Neural cell (in vitro differentiated cells): ENCODE measurements around the gene PHF5A. TPM values are rescaled to one million over a fixed set of nuclear protein-coding genes. Genes with fewer than 3 reads are reported as not detected.
A peak's percentile ranks its signal among the peaks of the same experiment; 100 is the strongest.

Source experiments
- H2AFZ ChIP-seq: fragments of 200-600, 300-800 bp; sonication (generic), shearing (Covaris generic); 2 replicates; pipeline ENCODE4 v1.6.0; 2014; ENCODE audit warnings: low read depth, mild to moderate bottlenecking, antibody characterized with exemption, low read length, moderate library complexity
- H3F3A ChIP-seq: fragments of 200-600 bp; shearing (Covaris generic); 2 replicates; pipeline ENCODE4 v1.6.1; 2016; ENCODE audit warnings: mild to moderate bottlenecking, moderate library complexity, mixed read lengths, antibody characterized with exemption, low read length; ENCODE audit not compliant: insufficient read depth, poor library complexity, severe bottlenecking
- H3K27ac ChIP-seq: fragments of 200-600, 300-800 bp; sonication (generic), shearing (Covaris generic); 2 replicates; pipeline ENCODE4 v1.5.1; 2014; ENCODE audit warnings: mild to moderate bottlenecking, low read length, moderate library complexity
- H3K27me3 ChIP-seq: fragments of 300-800, 200-600 bp; sonication (generic), shearing (Covaris generic); 2 replicates; pipeline ENCODE4 v1.6.0; 2014; ENCODE audit warnings: mild to moderate bottlenecking, low read depth, low read length, moderate library complexity; ENCODE audit not compliant: insufficient read depth
- H3K36me3 ChIP-seq: fragments of 300-800, 200-600 bp; sonication (generic), shearing (Covaris generic); 2 replicates; pipeline ENCODE4 v1.5.1; 2014; ENCODE audit warnings: mild to moderate bottlenecking, antibody characterized with exemption, low read length, moderate library complexity; ENCODE audit not compliant: insufficient read depth
- H3K4me2 ChIP-seq: fragments of 300-800, 200-600 bp; sonication (generic), shearing (Covaris generic); 2 replicates; pipeline ENCODE4 v1.6.0; 2014; ENCODE audit warnings: mild to moderate bottlenecking, low read length
- H3K4me3 ChIP-seq: fragments of 300-800, 200-600 bp; sonication (generic), shearing (Covaris generic); 2 replicates; pipeline ENCODE4 v1.5.1; 2014; ENCODE audit warnings: mild to moderate bottlenecking, low read length, moderate library complexity
- H3K79me2 ChIP-seq: fragments of 200-600 bp; shearing (Covaris generic); replicated peaks from 2 replicates; pipeline ENCODE4 v1.6.0; 2014; ENCODE audit warnings: mild to moderate bottlenecking, low read length, moderate library complexity; ENCODE audit not compliant: insufficient read depth
- H3K9ac ChIP-seq: fragments of 300-800, 200-600 bp; sonication (generic), shearing (Covaris generic); 2 replicates; pipeline ENCODE4 v1.6.1; 2016; ENCODE audit warnings: mild to moderate bottlenecking, low read length, mixed read lengths
- H3K9me2 ChIP-seq: fragments of 200-600 bp; shearing (Covaris generic); 2 replicates; pipeline ENCODE4 v1.6.1; 2016; ENCODE audit warnings: mild to moderate bottlenecking, low read length, mixed read lengths; ENCODE audit not compliant: insufficient read depth
- H3K9me3 ChIP-seq: fragments of 200-600, 300-800 bp; sonication (generic), shearing (Covaris generic); 2 replicates; pipeline ENCODE4 v1.6.1; 2016; ENCODE audit warnings: mild to moderate bottlenecking, mixed run types, low read length, moderate library complexity, mixed read lengths
- H4K20me1 ChIP-seq: fragments of 200-600 bp; shearing (Covaris generic); 2 replicates; pipeline ENCODE4 v1.6.1; 2016; ENCODE audit warnings: mild to moderate bottlenecking, mixed run types; ENCODE audit not compliant: insufficient read depth
- CTCF ChIP-seq: fragments of 450-650 bp; IDR thresholded peaks from 2 replicates; pipeline ENCODE4 v1.5.1; 2014; ENCODE audit warnings: antibody characterized with exemption, mild to moderate bottlenecking, moderate library complexity; ENCODE audit not compliant: poor library complexity, severe bottlenecking
- EP300 ChIP-seq: fragments of 450-650 bp; conservative IDR thresholded peaks from 2 replicates; pipeline ENCODE4 v1.6.1; 2014; ENCODE audit warnings: antibody characterized with exemption, mild to moderate bottlenecking, moderate library complexity; ENCODE audit not compliant: poor library complexity, severe bottlenecking
- EZH2 ChIP-seq: fragments of 200-600, 300-800 bp; shearing (Covaris generic), sonication (generic); IDR thresholded peaks from 2 replicates; pipeline ENCODE4 v1.6.1; 2014; ENCODE audit warnings: antibody characterized with exemption, low read length, borderline replicate concordance, mild to moderate bottlenecking; ENCODE audit not compliant: insufficient read depth, poor library complexity, severe bottlenecking
- MXI1 ChIP-seq: fragments of 450-650 bp; conservative IDR thresholded peaks from 2 replicates; pipeline ENCODE4 v1.6.1; 2014; ENCODE audit warnings: antibody characterized with exemption, mild to moderate bottlenecking; ENCODE audit not compliant: poor library complexity, severe bottlenecking
- POLR2AphosphoS5 ChIP-seq: IDR thresholded peaks from 2 replicates; pipeline ENCODE4 v1.6.1; 2012
- RAD21 ChIP-seq: fragments of 450-650 bp; conservative IDR thresholded peaks from 2 replicates; pipeline ENCODE4 v1.6.1; 2014; ENCODE audit warnings: antibody characterized with exemption, mild to moderate bottlenecking, moderate library complexity
- REST ChIP-seq: IDR thresholded peaks from 2 replicates; pipeline ENCODE4 v1.6.1; 2012; ENCODE audit warnings: borderline replicate concordance
- SMC3 ChIP-seq: fragments of 450-650 bp; conservative IDR thresholded peaks from 2 replicates; pipeline ENCODE4 v1.6.1; 2014; ENCODE audit warnings: antibody characterized with exemption, mild to moderate bottlenecking, moderate library complexity; ENCODE audit not compliant: poor library complexity
- TAF1 ChIP-seq: IDR thresholded peaks from 2 replicates; pipeline ENCODE4 v1.6.1; 2012; ENCODE audit warnings: low read depth
- polyA plus RNA-seq: library from polyadenylated mRNA; depleted of rRNA; stranded (reverse); fragments of >200 nt; gene quantifications from 2 replicates; pipeline ENCODE4 v1.2.3, GENCODE V29; 2014

PHF5A gene
- polyA plus RNA-seq, 1 donor from 2014 or later, result 148 TPM

DNA sequence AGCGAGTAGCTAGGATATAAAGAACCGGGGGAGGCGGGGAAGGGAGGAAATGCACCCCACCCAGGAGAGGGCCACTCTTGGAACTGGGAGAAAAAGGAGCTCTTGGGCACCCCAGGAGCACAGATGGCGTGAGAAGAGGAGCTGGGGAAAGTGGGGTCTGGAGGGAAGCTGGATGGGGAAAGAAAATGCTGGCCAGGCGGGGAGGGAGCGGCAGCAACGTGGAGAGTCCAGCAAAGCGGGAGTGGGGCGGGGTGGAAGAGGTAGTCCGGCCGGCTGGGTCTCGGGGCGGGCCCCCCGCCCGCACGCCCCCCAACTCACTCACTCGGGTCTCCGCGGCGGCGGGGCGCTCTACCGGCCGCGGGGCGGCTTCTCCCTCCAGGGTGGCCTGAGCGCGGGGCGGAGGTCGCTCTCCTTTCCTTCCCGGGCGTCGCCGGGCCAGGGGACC is 22.4 kb downstream of the PHF5A start:
- Histone ChIP-seq H3K9me3 (no peaks in the 10 kb centered on the region), H3K27ac (peak overlapping the region; percentile 99), H3K27me3 (no peaks in the 10 kb centered on the region), H3K9me2 (no peaks in the 10 kb centered on the region), H3K4me3 (peak overlapping the region; percentile 100), H3K4me2 (peak overlapping the region; percentile 99), H4K20me1 (no peaks in the 10 kb centered on the region), H3K36me3 (no peaks in the 10 kb centered on the region), H2AFZ (no peak overlapping the region), H3K79me2 (peaks cover 50% of the 10 kb centered on the region), H3K9ac (peak overlapping the region; percentile 100), H3F3A (no peaks in the 10 kb centered on the region)
- no peak for TF ChIP-seq MXI1
- TF ChIP-seq EZH2, result no peak
- TF ChIP-seq CTCF, result no peak
- TF ChIP-seq TAF1, result no peak
- TF ChIP-seq EP300, result no peak
- TF ChIP-seq SMC3, result no peak
- TF ChIP-seq POLR2AphosphoS5, result no peak

- Histone ChIP-seq H3K4me3 (peak overlapping the region; percentile 100), H3K4me2 (peak overlapping the region; percentile 99), H3K27me3 (no peaks in the 10 kb centered on the region), H3K9me3 (no peaks in the 10 kb centered on the region), H3K9me2 (no peaks in the 10 kb centered on the region), H2AFZ (no peak overlapping the region), H3K36me3 (no peaks in the 10 kb centered on the region), H3F3A (no peaks in the 10 kb centered on the region), H3K79me2 (peaks cover 56% of the 10 kb centered on the region), H4K20me1 (no peaks in the 10 kb centered on the region), H3K27ac (peak overlapping the region; percentile 99), H3K9ac (peak overlapping the region; percentile 100)
- no peak for TF ChIP-seq EZH2
- no peak for TF ChIP-seq REST
- no peak for TF ChIP-seq EP300
- TF ChIP-seq TAF1, result no peak
- TF ChIP-seq SMC3, result no peak
- TF ChIP-seq MXI1, result no peak
- no peak for TF ChIP-seq RAD21
- TF ChIP-seq POLR2AphosphoS5, result no peak
- no peak for TF ChIP-seq CTCF
These were observed 23.1 kb downstream of the PHF5A start for GRCh38 chr22:41445129-41446056.
